Suppressor macrophage treated with lipopolysaccharide for 4 hours (primary cell): ENCODE measurements around the gene STAG1.
A peak's percentile ranks its signal among the peaks of the same experiment; 100 is the strongest.
"Not testable (repeated sequence)": the region's sequence is repeated elsewhere in the genome, so short reads cannot be mapped to it uniquely, and the experiment has no call there.

Experiments
- DNase-seq: peaks from one replicate; pipeline ENCODE4 v3.0.0-alpha.2; 2020

The STAG1 gene

DNA sequence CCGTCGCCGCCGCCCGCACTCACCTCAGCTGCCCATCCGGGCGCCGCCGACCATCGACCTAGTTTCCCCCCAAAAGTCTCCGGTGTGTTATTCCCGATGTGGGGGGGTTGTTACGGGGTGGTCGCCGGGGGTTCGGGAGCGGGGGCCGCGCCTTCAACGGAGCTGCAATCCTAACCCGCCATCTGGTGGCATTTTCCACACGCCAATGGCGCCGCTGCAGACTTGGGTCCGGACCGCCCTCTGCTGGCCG lies at the start of gene STAG1:
STAG1 (minus strand) TSS at position 207 of the 250 bp plus-strand sequence. CDS start 121,480 bp downstream, outside the sequence.
- no peak for DNase-seq

DNA sequence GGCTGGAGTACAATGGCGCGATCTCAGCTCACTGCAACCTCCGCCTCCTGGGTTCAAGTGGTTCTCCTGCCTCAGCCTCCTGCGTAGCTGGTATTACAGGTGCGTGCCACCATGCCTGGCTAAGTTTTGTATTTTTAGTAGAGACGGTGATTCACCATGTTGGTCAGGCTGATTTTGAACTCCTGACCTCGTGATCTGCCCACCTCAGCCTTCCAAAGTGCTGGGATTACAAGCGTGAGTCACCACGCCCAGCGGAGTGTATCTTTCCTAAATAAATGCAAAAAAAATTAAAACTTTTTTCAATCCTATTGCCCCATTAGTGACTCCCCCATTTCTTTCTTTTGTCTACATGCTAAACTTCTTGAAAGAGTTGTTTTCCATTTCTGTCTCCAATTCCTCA lies 49.0 kb upstream of the STAG1 start:
- not testable (repeated sequence) for DNase-seq

DNA sequence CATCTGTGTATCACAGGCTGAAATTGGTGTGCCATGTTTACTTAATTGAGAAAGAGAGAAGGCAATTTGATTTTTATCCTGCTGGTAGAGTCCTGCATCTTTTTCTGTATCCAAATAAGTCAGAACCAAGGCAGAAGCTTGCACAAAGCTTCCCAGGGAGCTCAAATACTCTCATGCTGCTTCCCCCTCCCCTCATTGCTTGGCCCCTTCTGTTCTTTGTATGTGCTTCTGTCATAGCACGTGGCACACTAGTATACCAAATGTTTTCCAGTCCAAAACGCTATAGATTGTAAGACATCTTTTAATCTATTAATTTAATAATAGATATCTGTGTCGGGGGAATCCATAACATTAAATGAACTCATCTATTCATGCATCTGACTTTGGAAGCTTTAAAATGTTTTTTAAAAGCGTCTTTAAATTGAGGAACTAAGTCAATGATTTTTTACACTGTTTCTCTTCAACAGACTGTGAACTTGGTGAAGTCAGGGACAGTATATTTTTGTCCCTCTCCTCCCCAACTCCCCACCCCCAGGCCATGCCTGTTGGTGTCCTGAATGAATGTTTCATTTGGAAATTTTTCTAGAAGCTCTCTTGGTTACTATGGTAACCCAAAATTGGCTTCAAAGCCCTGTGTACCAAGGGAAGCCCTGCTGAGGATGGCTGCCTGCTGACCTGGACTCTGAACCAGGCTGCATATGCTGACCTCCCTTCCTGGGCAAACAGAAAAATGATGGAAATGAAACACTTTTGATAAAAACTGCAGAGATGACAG lies 40.6 kb upstream of the STAG1 start:
- DNase-seq, result no peak

- no peak for DNase-seq
Measured at GRCh38 chr3:136790786-136791185, 38.6 kb upstream of the STAG1 start.

- no peak for DNase-seq
Measured at GRCh38 chr3:136789976-136790375, 37.8 kb upstream of the STAG1 start.

DNA sequence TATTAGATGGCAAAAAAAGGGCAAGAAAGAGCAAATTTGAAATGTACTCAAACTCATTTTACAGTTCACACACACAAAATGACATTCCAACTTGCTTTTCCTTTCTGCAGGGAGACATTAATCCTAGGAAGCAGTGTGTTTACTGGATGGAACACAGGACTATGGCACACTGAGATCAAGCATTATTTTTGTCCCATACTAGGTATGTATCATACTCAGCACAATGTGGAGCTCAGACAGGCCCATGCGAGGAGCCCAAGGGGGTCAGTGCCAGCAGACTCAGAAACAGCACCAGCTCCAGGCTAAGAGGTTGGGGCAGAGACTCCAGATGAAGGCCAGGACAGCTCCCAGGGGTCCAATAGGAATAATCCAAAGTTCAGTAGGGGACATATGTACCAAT lies 36.0 kb upstream of the STAG1 start:
- DNase-seq, result no peak

DNA sequence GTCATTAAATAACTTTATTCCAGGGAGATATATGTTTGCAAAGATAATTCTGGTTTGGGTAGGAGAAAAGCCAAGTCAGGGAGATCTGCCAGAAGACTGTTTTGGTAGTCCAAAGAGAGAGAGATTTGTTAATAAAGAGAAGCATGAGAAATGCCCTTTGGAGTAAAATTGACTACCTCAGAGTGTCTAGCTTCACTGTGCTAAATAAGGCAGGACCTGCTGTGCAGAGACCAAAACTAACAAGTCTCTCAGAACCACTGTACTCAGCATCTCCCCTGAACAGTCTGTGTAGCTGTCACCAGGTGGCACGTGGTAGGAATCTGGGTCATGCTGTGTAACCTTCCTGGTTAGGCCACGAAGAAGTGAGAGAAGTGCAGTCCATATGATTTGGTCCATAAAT lies 35.2 kb upstream of the STAG1 start:
- DNase-seq, result peak; percentile 35

- no peak for DNase-seq
Measured at GRCh38 chr3:136783708-136784191, 31.6 kb upstream of the STAG1 start.

DNA sequence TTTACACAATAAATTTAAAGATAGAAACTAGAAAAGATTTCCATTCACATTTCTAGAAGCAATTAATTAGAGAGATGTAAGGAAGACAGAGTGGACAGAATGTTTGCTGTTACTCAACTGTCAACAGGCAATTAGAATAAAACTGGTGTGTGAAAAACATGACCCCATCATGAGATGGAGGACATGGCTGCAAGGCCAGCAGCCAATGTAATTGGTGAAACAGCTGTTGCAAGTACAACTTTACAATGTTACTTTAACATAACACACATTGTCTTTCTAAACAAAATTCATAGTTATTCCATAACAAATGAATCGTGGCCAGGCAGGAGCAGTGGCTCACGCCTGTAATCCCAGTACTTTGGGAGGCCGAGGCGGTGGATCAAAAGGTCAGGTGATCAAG lies 28.6 kb upstream of the STAG1 start:
- no peak for DNase-seq

DNA sequence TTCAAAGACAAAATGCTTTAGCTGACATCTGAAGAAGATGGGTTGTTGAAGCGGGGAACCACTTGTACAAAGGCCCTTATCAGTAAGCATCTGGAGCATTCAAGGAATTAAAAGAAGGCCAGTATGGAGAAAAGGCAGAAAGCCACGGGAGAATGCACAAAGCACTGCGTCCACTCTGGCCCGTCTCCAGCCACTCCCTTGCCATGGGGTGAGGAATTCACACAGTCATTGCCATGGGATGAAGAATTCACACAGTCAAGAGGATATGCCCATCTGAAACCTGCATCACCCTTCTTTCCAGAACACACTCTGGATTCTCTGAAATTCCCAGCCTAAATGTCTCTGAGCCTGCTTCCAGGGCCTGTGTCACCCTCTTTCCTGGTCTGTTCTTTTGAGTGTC lies 26.7 kb upstream of the STAG1 start:
- no peak for DNase-seq

- DNase-seq, result no peak
Measured at GRCh38 chr3:136772709-136773108, 20.5 kb upstream of the STAG1 start.

DNA sequence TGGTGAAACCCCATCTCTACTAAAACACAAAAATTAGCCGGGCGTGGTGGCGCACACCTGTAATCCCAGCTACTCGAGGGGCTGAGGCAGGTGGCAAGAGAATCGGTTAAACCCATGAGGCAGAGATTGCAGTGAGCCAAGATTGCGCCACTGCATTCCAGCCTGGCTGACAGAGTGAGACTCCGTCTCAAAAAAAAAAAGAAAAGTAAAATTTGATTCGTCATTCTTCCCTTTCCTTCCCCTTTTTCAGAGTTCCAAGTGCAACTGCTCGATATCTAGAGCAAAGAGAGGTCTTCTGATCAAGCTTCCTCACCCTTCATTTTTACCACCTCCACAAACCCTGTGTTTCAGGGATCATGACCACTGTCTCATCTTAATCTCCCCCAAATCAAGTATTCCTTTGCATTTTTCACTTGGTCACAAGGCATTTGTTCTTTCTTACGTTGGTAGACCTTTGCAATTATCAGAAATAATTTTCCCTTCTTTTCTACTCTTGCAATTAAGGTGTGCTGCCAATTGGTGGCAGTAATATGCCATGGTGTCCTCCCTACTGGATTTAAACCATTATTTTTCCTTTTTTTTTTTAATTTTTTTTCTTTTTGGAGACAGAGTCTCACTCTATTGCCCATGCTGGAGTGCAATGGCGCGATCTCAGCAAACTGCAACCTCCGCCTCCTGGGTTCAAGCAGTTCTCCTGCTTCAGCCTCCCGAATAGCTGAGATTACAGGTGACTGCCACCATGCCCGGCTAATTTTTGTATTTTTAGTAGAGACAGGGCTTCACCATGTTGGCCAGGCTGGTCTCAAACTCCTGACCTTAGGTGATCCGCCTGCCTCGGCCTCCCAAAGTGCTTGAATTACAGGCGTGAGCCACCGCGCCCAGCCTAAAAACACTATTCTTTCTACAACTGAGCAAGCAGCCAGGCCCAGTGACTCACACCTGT lies 6.3 kb upstream of the STAG1 start:
- DNase-seq, result peak; percentile 75

- DNase-seq, result no peak
Measured at GRCh38 chr3:136755192-136755591, 3.0 kb upstream of the STAG1 start.

GRCh38 chr3:136753326-136753939 lies 1.3 kb upstream of the STAG1 start:
- DNase-seq, result peak; percentile 12

GRCh38 chr3:136752422-136753325 lies 496 bp upstream of the STAG1 start:
- DNase-seq, result peak; percentile 100

GRCh38 chr3:136751316-136752171 lies 634 bp downstream of the STAG1 start:
- peak; percentile 67 for DNase-seq

- DNase-seq, result no peak
Measured at GRCh38 chr3:136750897-136751315, 1.3 kb downstream of the STAG1 start.

DNA sequence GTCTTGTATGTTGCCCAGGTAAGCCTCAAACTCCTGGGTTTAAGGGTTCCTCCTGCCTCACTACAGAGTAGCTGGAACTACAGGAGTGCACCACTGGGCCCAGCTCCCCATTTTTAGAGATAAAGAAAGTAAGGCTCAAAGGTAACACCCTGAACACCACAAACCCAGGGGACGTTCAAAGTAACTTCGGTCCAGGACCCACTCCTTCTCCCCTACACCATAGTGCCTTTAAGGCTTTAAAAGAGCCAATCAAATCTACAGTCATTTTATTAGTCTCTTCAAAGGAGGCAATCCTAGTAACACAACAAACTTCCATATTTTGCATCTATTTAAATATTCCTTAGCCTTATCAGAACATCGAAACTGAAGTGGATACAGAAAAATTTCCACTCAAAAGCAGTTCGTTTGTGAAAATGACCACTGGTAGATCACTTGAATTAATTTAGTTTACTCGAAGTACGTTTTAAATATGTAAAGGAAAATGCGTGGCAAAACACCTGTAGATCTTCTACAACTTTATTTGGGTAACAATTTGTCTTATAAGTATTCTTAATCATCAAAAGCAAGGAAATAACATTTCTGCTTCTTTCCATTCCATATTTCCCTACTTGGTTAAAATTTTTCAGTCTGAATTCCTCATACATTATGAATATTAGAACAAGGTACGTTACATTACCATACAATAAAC lies 1.8 kb downstream of the STAG1 start:
- peak; percentile 9 for DNase-seq

GRCh38 chr3:136749602-136750001 lies 2.6 kb downstream of the STAG1 start:
- not testable (repeated sequence) for DNase-seq

GRCh38 chr3:136749091-136749490 lies 3.1 kb downstream of the STAG1 start:
- no peak for DNase-seq

- no peak for DNase-seq
Measured at GRCh38 chr3:136745916-136746315, 6.3 kb downstream of the STAG1 start.
